Sigmoid colon (tissue), 7 donors: ENCODE results near the gene FMNL2. TPM values are rescaled to one million over a fixed set of nuclear protein-coding genes. Genes with fewer than 3 reads are reported as not detected.

Experiments
- DNase-seq: peaks from one replicate; pipeline ENCODE4 v3.0.0-alpha.2; 2019
- H3K27ac ChIP-seq, 4 donors: fragments of 200-600 bp; sonication (generic); one replicate each; pipeline ENCODE4 v1.5.1; 2016 to 2019; ENCODE audit warnings: mild to moderate bottlenecking in 1 of 4
- H3K27me3 ChIP-seq, 3 donors: fragments of 200-600 bp; sonication (generic); one replicate each; pipeline ENCODE4 v1.5.1; 2019; ENCODE audit warnings: mild to moderate bottlenecking in 1 of 3
- H3K36me3 ChIP-seq, 4 donors: fragments of 200-600 bp; sonication (generic); one replicate each; pipeline ENCODE4 v1.5.1; 2016 to 2019
- H3K4me1 ChIP-seq, 4 donors: fragments of 200-600 bp; sonication (generic); one replicate each; pipeline ENCODE4 v1.5.1; 2017 to 2019
- H3K4me3 ChIP-seq, 4 donors: fragments of 200-600 bp; sonication (generic); one replicate each; pipeline ENCODE4 v1.5.1; 2017 to 2019; ENCODE audit warnings: mild to moderate bottlenecking in 2 of 4, moderate library complexity in 1 of 4
- H3K9me3 ChIP-seq, 4 donors: fragments of 200-600 bp in 3 of 4; sonication (generic) in 3 of 4; one replicate each; pipeline versions ENCODE4 v1.5.1 to v1.6.1; 2013 to 2019
- CTCF ChIP-seq, 4 experiments: fragments of 450-650 bp in 3 of 4; fragments of 200-600 bp in 1 of 4; IDR thresholded peaks; one replicate each; pipeline ENCODE4 v1.5.1; 2016 to 2019; ENCODE audit warnings: antibody characterized with exemption in 4 of 4, mild to moderate bottlenecking in 3 of 4, moderate library complexity in 2 of 4
- EP300 ChIP-seq, 4 donors: sonication (generic); formaldehyde crosslinking; IDR thresholded peaks; one replicate each; pipeline ENCODE4 v1.6.1; 2017; ENCODE audit warnings: antibody characterized with exemption in 4 of 4
- POLR2A ChIP-seq, 2 donors: fragments of 450-650 bp; IDR thresholded peaks; one replicate each; pipeline ENCODE4 v1.6.1; 2016; ENCODE audit warnings: antibody characterized with exemption in 2 of 2, mild to moderate bottlenecking in 2 of 2, moderate library complexity in 2 of 2
- POLR2AphosphoS5 ChIP-seq, 4 donors: sonication (generic); formaldehyde crosslinking; IDR thresholded peaks; one replicate each; pipeline ENCODE4 v1.6.1; 2017; ENCODE audit warnings: antibody characterized with exemption in 4 of 4
- WGBS, 2 donors: extraction: QIAGEN DNeasy Blood & Tissue Kit; methylation state at CpG; one replicate each; pipeline ENCODE4 v1.1.7; 2013; 5-methylcytosine and 5-hydroxymethylcytosine counted together
- intact Hi-C: fragments of 100-400 bp; cut with DNase I; formaldehyde crosslinking; loops from one replicate; pipeline ENCODE4 v1.15.1; 2023
- polyA plus RNA-seq, 3 donors: library from polyadenylated mRNA; stranded (reverse); fragments of 200-250 nt; gene quantifications; one replicate each; pipeline ENCODE4 v1.2.3, GENCODE V29; 2013
- total RNA-seq, 4 donors: library from RNA; depleted of rRNA; stranded (reverse); fragments of >200 nt; gene quantifications; one replicate each; pipeline ENCODE4 v1.1.0, GENCODE V29; 2016
- donor health status: healthy with polysubstance abuse.
- donor health status: Bipolar disorder and iron deficiency.
- donor health status: healthy.

FMNL2 gene
- total and polyA plus RNA-seq, 7 donors = 9.4 to 30.5 (median 17.8) TPM

GRCh38 chr2:152349416-152349815 lies 14.4 kb downstream of the FMNL2 start:
- H3K9me3 ChIP-seq = no peaks in the 10 kb centered on the region
- H3K27me3 ChIP-seq = no peaks in the 10 kb centered on the region
- H3K36me3 ChIP-seq = no peaks in the 10 kb centered on the region
- WGBS, 2 donors = 55 to 84% methylated on average over 1 of the region's 1 CpG
- intact Hi-C loops = no loop called here
- no peak for DNase-seq
- peaks cover 0 to 5% (median 0%) of the 10 kb centered on the region in 4 donors for H3K4me1 ChIP-seq
- no peak overlapping the region for H3K4me3 ChIP-seq
- TF ChIP-seq EP300 (IDR thresholded peaks at IDR 0.05) (no peak), POLR2AphosphoS5 (IDR thresholded peaks at IDR 0.05) (no peak), POLR2A (IDR thresholded peaks at IDR 0.05) (no peak), CTCF (IDR thresholded peaks at IDR 0.05) (no peak)
- H3K27ac ChIP-seq = no peak overlapping the region

GRCh38 chr2:152350155-152350679 lies 15.2 kb downstream of the FMNL2 start:
- H3K36me3 ChIP-seq = no peaks in the 10 kb centered on the region
- no peaks in the 10 kb centered on the region for H3K27me3 ChIP-seq
- no peak overlapping the region for H3K4me3 ChIP-seq
- intact Hi-C loops = no loop called here
- WGBS, 2 donors = 71 to 88% methylated on average over 5 of the region's 5 CpGs
- H3K9me3 ChIP-seq = no peaks in the 10 kb centered on the region
- no peak for DNase-seq
- H3K4me1 ChIP-seq = peaks cover 0 to 6% (median 0%) of the 10 kb centered on the region in 4 donors
- TF ChIP-seq EP300 (IDR thresholded peaks at IDR 0.05) (no peak), POLR2AphosphoS5 (IDR thresholded peaks at IDR 0.05) (no peak), CTCF (IDR thresholded peaks at IDR 0.05) (no peak), POLR2A (IDR thresholded peaks at IDR 0.05) (no peak)
- H3K27ac ChIP-seq = no peak overlapping the region

- Histone ChIP-seq H3K4me1 (peaks cover 0 to 6% (median 0%) of the 10 kb centered on the region in 4 donors), H3K36me3 (no peaks in the 10 kb centered on the region), H3K27ac (no peak overlapping the region), H3K27me3 (no peaks in the 10 kb centered on the region), H3K9me3 (no peaks in the 10 kb centered on the region), H3K4me3 (no peak overlapping the region)
- DNase-seq = no peak
- intact Hi-C loops = no loop called here
- TF ChIP-seq POLR2AphosphoS5 (IDR thresholded peaks at IDR 0.05) (no peak), CTCF (IDR thresholded peaks at IDR 0.05) (no peak), EP300 (IDR thresholded peaks at IDR 0.05) (no peak), POLR2A (IDR thresholded peaks at IDR 0.05) (no peak)
These were observed 17.6 kb downstream of the FMNL2 start for GRCh38 chr2:152352616-152353015.

GRCh38 chr2:152353364-152353763 lies 18.4 kb downstream of the FMNL2 start:
- H3K27me3 ChIP-seq = no peaks in the 10 kb centered on the region
- DNase-seq = no peak
- TF ChIP-seq POLR2A (IDR thresholded peaks at IDR 0.05) = no peak
- TF ChIP-seq POLR2AphosphoS5 (IDR thresholded peaks at IDR 0.05) = no peak
- intact Hi-C loops = no loop called here
- 45 to 84% methylated on average over 2 of the region's 2 CpGs for WGBS, 2 donors
- peaks cover 0 to 6% (median 0%) of the 10 kb centered on the region in 4 donors for H3K4me1 ChIP-seq
- no peaks in the 10 kb centered on the region for H3K9me3 ChIP-seq
- no peaks in the 10 kb centered on the region for H3K36me3 ChIP-seq
- no peak overlapping the region for H3K4me3 ChIP-seq
- H3K27ac ChIP-seq = no peak overlapping the region

GRCh38 chr2:152354069-152354755 lies 19.2 kb downstream of the FMNL2 start:
- no peak for DNase-seq
- no peaks in the 10 kb centered on the region for H3K27me3 ChIP-seq
- H3K4me3 ChIP-seq = no peak overlapping the region
- peaks cover 0 to 6% (median 0%) of the 10 kb centered on the region in 4 donors for H3K4me1 ChIP-seq
- no peak for TF ChIP-seq CTCF (IDR thresholded peaks at IDR 0.05)
- no peak for TF ChIP-seq POLR2AphosphoS5 (IDR thresholded peaks at IDR 0.05)
- TF ChIP-seq POLR2A (IDR thresholded peaks at IDR 0.05) = no peak
- no peak for TF ChIP-seq EP300 (IDR thresholded peaks at IDR 0.05)
- no peaks in the 10 kb centered on the region for H3K9me3 ChIP-seq
- no peaks in the 10 kb centered on the region for H3K36me3 ChIP-seq
- 84 to 88% methylated on average over 4 of the region's 4 CpGs for WGBS, 2 donors
- intact Hi-C loops = no loop called here
- no peak overlapping the region for H3K27ac ChIP-seq
